Limb (tissue), 2 donors: ENCODE results near the gene DNAJB5.
"Not testable (repeated sequence)": the region's sequence is repeated elsewhere in the genome, so short reads cannot be mapped to it uniquely, and the experiment has no call there.

Experiments
- DNase-seq, 2 donors: peaks; one replicate each; pipeline ENCODE4 v3.0.0-alpha.2; 2016; ENCODE audit errors: extremely low spot score in 2 of 2

The DNAJB5 gene

GRCh38 chr9:34999576-34999975 is 10.0 kb downstream of the DNAJB5 start:
- DNase-seq = no peak

DNA sequence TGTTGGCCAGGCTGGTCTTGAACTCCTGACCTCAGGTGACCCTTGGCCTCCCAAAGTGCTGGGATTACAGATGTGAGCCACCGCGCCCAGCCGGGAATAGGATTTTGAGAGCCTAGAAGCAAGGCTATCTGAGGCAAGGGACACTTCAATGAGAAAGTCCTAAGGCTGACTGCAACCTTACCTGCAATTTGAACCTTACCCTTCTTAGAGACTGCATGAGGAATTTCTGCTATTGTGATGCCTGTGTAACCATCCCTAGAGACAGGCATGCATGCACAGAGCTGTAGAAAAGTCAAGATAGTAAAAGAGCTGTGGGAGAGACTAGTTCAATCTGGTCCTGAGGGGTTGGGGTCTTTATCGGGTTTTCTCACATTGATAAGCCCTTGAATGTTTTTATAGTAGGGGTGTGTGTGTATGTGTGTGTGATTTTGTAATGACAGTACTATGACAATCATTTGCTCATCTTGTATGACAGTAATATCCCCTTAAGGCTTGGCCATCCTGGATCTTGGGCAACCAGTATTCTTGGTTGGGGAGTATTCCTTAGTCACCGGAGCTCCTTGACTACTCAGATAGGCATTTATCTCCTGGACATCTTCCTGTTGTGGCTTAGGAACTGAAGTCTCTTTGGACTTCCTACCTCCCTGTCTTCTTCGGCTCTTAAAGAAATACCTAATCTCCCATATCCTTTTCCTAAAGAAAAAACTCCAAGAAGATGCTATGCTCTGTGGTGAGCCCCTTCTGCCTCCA is 11.2 kb downstream of the DNAJB5 start:
- no peak for DNase-seq

- no peak for DNase-seq
Observed at GRCh38 chr9:35001285-35001677, 11.7 kb downstream of the DNAJB5 start.

DNA sequence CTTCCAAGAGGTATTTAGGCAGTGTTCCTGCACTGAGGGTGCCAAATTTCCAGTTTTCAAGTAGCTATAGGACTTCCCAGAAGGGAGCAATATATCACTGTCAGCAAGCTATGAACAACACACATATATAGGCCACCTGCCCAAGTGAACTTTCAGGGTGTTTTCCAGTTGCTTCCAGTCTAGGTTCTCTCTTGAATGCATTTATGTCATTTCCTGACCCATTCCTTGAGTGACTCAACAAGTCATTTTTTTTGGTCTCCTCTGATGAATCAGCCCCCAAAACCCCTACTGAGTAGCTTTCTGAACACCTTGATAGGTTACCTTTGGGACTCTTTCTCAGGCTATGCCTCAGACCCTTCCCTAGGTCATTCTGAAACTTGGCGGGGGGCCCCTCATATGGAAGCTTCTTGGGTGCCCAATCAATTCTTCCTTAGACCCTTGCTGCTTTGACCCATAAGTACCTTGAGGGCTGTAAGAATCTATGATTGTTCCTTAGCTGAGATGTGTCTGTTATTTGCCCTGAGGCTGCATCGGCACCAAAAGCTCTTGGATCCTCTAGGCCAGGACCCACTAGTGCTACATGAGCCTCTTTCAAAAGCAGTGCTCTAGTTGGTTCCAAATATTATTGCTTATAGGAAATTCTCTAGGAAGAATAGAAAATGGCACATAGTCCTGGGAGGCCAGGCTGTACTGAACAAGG is 12.4 kb downstream of the DNAJB5 start:
- DNase-seq = no peak

- no peak for DNase-seq
Observed at GRCh38 chr9:35002623-35003022, 13.1 kb downstream of the DNAJB5 start.

DNA sequence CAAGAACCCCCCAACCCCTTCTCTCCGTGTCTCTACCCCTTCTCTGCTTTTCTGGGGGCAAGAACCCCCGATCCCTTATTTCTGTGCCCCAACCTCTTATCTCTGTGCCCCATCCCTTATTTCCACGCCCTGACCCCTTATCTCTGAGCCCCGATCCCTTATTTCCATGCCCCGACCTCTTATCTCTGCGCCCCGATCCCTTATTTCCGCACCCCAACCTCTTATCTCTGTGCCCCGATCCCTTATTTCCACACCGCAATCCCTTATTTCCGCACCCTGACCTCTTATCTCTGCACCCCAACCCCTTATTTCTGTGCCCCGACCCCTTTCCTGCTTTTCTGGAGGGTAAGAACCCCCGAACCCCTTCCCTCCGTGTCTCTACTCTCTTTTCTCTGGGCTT is 14.8 kb downstream of the DNAJB5 start:
- DNase-seq = not testable (repeated sequence)

- DNase-seq = no peak
Observed at GRCh38 chr9:35010351-35010958, 20.9 kb downstream of the DNAJB5 start.

DNA sequence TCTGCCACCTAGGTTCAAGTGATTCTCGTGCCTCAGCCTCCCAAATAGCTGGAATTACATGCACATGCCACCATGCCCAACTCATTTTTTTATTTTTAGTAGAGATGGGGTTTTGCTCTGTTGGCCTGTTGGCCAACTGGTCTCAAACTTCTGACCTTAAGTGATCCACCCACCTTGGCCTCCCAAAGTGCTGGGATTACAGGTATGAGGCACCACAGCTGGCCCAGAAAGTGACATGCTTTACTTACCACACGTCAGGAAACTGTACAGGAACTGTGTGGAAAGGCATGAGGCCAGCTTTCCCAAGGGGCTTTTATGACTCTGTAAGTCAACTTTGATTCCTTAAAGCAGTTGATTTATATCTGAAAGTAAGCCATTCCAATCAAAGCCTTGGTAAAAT is 25.0 kb downstream of the DNAJB5 start:
- DNase-seq = no peak

DNA sequence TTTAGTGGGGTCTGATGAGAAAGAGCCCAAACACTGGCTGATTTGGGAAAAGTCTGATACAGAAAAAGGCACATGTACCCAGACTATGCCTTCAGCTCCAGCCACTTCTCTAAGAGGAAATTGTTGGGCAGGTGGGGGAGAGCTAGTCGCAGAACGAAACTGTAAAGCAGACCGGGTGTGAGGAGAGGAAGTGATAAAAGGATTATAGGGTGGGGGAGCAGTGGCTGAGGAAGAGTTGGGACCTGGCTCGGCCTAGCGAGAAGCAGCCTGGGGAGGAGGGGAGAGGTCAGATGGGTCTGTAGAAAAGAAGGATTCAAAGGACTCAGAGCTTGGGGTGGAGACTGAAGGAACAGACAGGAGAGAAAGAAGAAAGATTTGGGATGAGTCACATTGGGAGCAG is 33.9 kb downstream of the DNAJB5 start:
- DNase-seq = not testable (repeated sequence)

- DNase-seq = no peak
Observed at GRCh38 chr9:35026671-35027070, 37.1 kb downstream of the DNAJB5 start.

GRCh38 chr9:35027374-35027773 is 37.8 kb downstream of the DNAJB5 start:
- no peak for DNase-seq

GRCh38 chr9:35027860-35028259 is 38.3 kb downstream of the DNAJB5 start:
- DNase-seq = no peak

GRCh38 chr9:35028341-35028740 is 38.8 kb downstream of the DNAJB5 start:
- no peak for DNase-seq

DNA sequence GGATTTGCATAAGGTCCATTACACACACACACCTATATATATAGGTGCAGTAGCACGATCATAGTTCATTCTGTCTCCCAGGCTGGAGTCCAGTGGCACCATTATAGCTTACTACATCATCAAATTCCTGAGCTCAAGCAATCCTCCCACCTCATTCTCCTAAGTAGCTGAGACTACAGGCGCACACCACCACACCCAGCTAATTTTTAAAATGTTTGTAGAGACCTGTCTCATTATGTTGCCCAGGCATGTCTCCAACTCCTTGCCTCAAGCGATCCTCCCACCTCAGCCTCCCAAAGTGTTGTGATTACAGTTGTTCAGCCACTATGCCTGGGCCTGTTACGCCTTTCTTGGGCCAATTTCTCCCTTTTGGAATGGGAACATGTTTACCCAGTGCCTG is 39.7 kb downstream of the DNAJB5 start:
- no peak for DNase-seq

DNA sequence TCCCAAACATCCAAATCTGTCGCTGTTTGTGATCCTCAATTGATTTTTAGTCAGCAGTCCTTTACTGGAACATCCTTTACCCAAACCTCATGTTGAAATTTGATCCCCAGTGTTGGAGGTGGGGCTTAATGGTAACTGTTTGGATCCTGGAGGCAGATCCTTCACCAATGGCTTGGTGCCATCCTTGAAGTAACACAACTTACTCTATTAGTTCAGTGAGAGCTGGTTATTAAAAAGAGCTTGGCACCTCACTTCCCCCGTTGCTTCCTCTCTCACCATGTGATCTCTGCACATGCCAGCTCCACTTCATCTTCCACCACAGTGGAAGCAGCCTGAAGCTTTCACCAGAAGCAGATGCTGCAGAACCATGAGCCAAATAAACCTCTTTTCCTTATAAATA is 40.3 kb downstream of the DNAJB5 start:
- DNase-seq = no peak

GRCh38 chr9:35033101-35033500 is 43.6 kb downstream of the DNAJB5 start:
- no peak for DNase-seq

DNA sequence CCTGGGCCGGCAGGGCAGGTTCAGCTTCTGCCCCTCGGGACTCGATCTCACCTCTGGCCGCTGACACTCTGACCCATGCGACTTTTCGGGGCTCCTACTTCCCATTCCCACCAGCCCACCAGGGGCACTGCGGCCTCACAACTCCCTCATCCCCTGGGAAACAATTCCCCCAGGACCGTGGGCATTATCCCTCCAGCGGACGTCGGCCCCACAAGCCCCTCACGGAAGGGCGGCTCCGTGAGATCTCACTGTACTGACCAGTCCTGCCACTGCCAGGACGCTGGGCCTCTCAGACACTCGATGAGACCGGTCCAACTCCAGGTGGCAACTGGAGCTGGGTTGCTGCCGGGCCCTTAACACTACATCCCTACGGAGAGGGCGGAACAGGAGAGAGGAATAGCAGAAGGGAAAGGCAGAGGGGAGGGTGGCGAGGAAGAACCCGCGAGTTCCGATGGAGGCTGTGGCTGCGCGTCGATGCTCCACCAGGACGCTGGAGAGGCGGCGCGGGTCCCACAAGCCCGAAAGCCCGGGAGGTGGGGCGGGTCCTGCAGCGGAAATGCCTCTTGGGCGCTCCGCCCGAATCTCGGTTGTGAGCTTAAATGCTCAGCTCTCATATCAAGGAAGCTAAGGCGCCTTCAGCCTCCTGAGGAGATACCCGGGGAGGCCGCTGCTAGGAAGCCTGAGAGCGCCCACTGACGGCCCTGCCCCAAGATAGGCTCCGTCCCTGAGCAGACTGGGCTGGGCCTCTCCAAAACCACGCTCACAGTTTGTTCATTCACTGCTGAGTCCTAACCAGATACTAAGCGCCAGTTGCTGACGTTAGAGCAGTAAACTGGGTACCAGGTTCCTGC is 46.5 kb downstream of the DNAJB5 start:
- peak; percentile 31 to 49 for DNase-seq

GRCh38 chr9:35042081-35042604 is 52.6 kb downstream of the DNAJB5 start:
- no peak for DNase-seq

GRCh38 chr9:35042891-35043545 is 53.5 kb downstream of the DNAJB5 start:
- DNase-seq = no peak

- no peak for DNase-seq
Observed at GRCh38 chr9:35044071-35044470, 54.5 kb downstream of the DNAJB5 start.
